Measurements from ENCODE around the gene TMEM156.

Gene TMEM156, protein sequence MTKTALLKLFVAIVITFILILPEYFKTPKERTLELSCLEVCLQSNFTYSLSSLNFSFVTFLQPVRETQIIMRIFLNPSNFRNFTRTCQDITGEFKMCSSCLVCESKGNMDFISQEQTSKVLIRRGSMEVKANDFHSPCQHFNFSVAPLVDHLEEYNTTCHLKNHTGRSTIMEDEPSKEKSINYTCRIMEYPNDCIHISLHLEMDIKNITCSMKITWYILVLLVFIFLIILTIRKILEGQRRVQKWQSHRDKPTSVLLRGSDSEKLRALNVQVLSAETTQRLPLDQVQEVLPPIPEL

GRCh38 chr4:39032218-39033085 lies at the start of gene TMEM156:
TMEM156 (minus strand) TSS chr4:39032409; CDS start chr4:39032313, 96 bp downstream.
- no peaks in the 10 kb centered on the region for H3K4me1 ChIP-seq (ENCODE audit: control insufficient read depth in 2 of 2, insufficient read depth in 2 of 2, low read length in 2 of 2)
- no peaks in the 10 kb centered on the region for H3K9me3 ChIP-seq (ENCODE audit: control insufficient read depth in 2 of 2, low read length in 2 of 2)
- H3K27me3 ChIP-seq (ENCODE audit: control insufficient read depth in 2 of 2, insufficient read depth in 2 of 2, low read length in 2 of 2), result no peaks in the 10 kb centered on the region
- no peaks in the 10 kb centered on the region for H3K36me3 ChIP-seq (ENCODE audit: control insufficient read depth in 2 of 2, insufficient read depth in 2 of 2, low read length in 2 of 2)
- peak within 1 kb of the TSS; percentile 1 to 64 for H3K4me3 ChIP-seq (ENCODE audit: low read length in 2 of 2)
- peak within 1 kb of the TSS in 1 of 2 donors; percentile 56 for H3K9ac ChIP-seq (ENCODE audit: low read depth in 1 of 2, low read length in 2 of 2)
- H3K27ac ChIP-seq (ENCODE audit: low read depth in 2 of 2, low read length in 2 of 2), result peak within 1 kb of the TSS; percentile 37 to 43

- Histone ChIP-seq H3K27me3 (ENCODE audit: control insufficient read depth in 2 of 2, insufficient read depth in 2 of 2, low read length in 2 of 2) (no peaks in the 10 kb centered on the region), H3K4me3 (ENCODE audit: low read length in 2 of 2) (no peak overlapping the region), H3K27ac (ENCODE audit: low read depth in 2 of 2, low read length in 2 of 2) (no peak overlapping the region), H3K36me3 (ENCODE audit: control insufficient read depth in 2 of 2, insufficient read depth in 2 of 2, low read length in 2 of 2) (no peaks in the 10 kb centered on the region), H3K9ac (ENCODE audit: low read depth in 1 of 2, low read length in 2 of 2) (no peak overlapping the region), H3K4me1 (ENCODE audit: control insufficient read depth in 2 of 2, insufficient read depth in 2 of 2, low read length in 2 of 2) (no peaks in the 10 kb centered on the region), H3K9me3 (ENCODE audit: control insufficient read depth in 2 of 2, low read length in 2 of 2) (no peaks in the 10 kb centered on the region)
Measured at GRCh38 chr4:39078829-39079228, 46.6 kb upstream of the TMEM156 start.

GRCh38 chr4:39068907-39069306 lies 36.7 kb upstream of the TMEM156 start:
- no peaks in the 10 kb centered on the region for H3K36me3 ChIP-seq (ENCODE audit: control insufficient read depth in 2 of 2, insufficient read depth in 2 of 2, low read length in 2 of 2)
- no peak overlapping the region for H3K9ac ChIP-seq (ENCODE audit: low read depth in 1 of 2, low read length in 2 of 2)
- no peaks in the 10 kb centered on the region for H3K4me1 ChIP-seq (ENCODE audit: control insufficient read depth in 2 of 2, insufficient read depth in 2 of 2, low read length in 2 of 2)
- H3K4me3 ChIP-seq (ENCODE audit: low read length in 2 of 2), result no peak overlapping the region
- H3K9me3 ChIP-seq (ENCODE audit: control insufficient read depth in 2 of 2, low read length in 2 of 2), result no peaks in the 10 kb centered on the region
- no peaks in the 10 kb centered on the region for H3K27me3 ChIP-seq (ENCODE audit: control insufficient read depth in 2 of 2, insufficient read depth in 2 of 2, low read length in 2 of 2)
- no peak overlapping the region for H3K27ac ChIP-seq (ENCODE audit: low read depth in 2 of 2, low read length in 2 of 2)

DNA sequence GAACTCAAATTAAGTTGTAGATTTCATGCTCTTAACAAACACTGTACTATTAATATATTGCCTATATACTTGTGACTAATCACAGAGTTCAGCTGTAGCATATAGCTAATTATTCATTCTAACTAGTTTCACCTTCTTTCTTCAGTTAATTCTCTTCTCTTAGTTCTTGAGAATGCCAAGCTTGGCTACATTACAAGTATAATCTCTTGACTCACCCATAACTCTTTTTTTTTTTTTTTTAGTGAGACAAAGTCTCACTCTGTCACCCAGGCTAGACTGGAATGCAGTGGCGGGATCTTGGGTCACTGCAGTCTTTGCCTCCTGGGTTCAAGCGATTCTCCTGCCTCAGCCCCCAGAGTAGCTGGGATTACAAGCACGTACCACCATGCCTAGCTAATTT lies 35.2 kb upstream of the TMEM156 start:
- no peaks in the 10 kb centered on the region for H3K27me3 ChIP-seq (ENCODE audit: control insufficient read depth in 2 of 2, insufficient read depth in 2 of 2, low read length in 2 of 2)
- H3K4me3 ChIP-seq (ENCODE audit: low read length in 2 of 2), result no peak overlapping the region
- H3K9ac ChIP-seq (ENCODE audit: low read depth in 1 of 2, low read length in 2 of 2), result no peak overlapping the region
- H3K9me3 ChIP-seq (ENCODE audit: control insufficient read depth in 2 of 2, low read length in 2 of 2), result no peaks in the 10 kb centered on the region
- no peak overlapping the region for H3K27ac ChIP-seq (ENCODE audit: low read depth in 2 of 2, low read length in 2 of 2)
- H3K36me3 ChIP-seq (ENCODE audit: control insufficient read depth in 2 of 2, insufficient read depth in 2 of 2, low read length in 2 of 2), result no peaks in the 10 kb centered on the region
- no peaks in the 10 kb centered on the region for H3K4me1 ChIP-seq (ENCODE audit: control insufficient read depth in 2 of 2, insufficient read depth in 2 of 2, low read length in 2 of 2)

DNA sequence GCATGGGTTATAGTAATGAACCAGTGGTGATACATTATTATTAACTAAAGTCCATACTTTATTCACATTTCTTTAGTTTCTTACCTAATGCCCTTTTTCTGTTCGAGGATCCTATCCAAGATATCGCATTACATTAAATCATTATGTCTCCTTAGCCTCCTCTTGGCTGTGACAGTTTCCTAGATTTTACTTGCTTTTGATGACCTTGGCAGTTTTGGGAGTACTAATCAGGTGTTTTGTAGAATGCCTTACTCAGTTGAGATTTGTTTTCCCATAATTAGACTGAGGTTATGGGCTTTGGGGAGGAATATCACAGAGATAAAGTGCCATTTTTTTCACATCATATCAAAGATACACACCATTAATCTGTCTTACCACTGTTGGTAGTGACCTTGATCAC lies 34.8 kb upstream of the TMEM156 start:
- Histone ChIP-seq H3K36me3 (ENCODE audit: control insufficient read depth in 2 of 2, insufficient read depth in 2 of 2, low read length in 2 of 2) (no peaks in the 10 kb centered on the region), H3K9ac (ENCODE audit: low read depth in 1 of 2, low read length in 2 of 2) (no peak overlapping the region), H3K27ac (ENCODE audit: low read depth in 2 of 2, low read length in 2 of 2) (no peak overlapping the region), H3K4me3 (ENCODE audit: low read length in 2 of 2) (no peak overlapping the region), H3K27me3 (ENCODE audit: control insufficient read depth in 2 of 2, insufficient read depth in 2 of 2, low read length in 2 of 2) (no peaks in the 10 kb centered on the region), H3K4me1 (ENCODE audit: control insufficient read depth in 2 of 2, insufficient read depth in 2 of 2, low read length in 2 of 2) (no peaks in the 10 kb centered on the region), H3K9me3 (ENCODE audit: control insufficient read depth in 2 of 2, low read length in 2 of 2) (no peaks in the 10 kb centered on the region)

- Histone ChIP-seq H3K9me3 (ENCODE audit: control insufficient read depth in 2 of 2, low read length in 2 of 2) (no peaks in the 10 kb centered on the region), H3K9ac (ENCODE audit: low read depth in 1 of 2, low read length in 2 of 2) (no peak overlapping the region), H3K4me1 (ENCODE audit: control insufficient read depth in 2 of 2, insufficient read depth in 2 of 2, low read length in 2 of 2) (no peaks in the 10 kb centered on the region), H3K27me3 (ENCODE audit: control insufficient read depth in 2 of 2, insufficient read depth in 2 of 2, low read length in 2 of 2) (no peaks in the 10 kb centered on the region), H3K36me3 (ENCODE audit: control insufficient read depth in 2 of 2, insufficient read depth in 2 of 2, low read length in 2 of 2) (no peaks in the 10 kb centered on the region), H3K4me3 (ENCODE audit: low read length in 2 of 2) (no peak overlapping the region), H3K27ac (ENCODE audit: low read depth in 2 of 2, low read length in 2 of 2) (no peak overlapping the region)
Measured at GRCh38 chr4:39066371-39066770, 34.2 kb upstream of the TMEM156 start.

DNA sequence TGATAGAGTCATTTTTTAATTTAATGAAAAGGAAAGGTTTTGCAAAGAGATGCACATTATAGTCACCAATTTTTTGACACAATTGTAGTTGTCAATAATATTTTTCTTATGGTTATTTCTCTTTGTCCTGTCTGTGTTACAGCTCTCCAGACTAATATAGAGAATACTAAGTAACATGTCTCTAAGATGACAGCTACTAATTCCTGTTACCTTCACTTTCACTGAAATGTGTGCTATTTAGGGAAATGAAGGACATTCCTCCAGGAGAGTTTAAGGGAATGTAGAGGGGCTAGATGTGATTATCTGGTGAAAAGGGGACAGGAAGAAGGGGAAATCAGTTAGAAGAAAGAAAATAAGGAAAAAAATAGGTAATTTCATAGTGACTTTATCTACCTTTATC lies 31.2 kb upstream of the TMEM156 start:
- Histone ChIP-seq H3K9me3 (ENCODE audit: control insufficient read depth in 2 of 2, low read length in 2 of 2) (no peaks in the 10 kb centered on the region), H3K27ac (ENCODE audit: low read depth in 2 of 2, low read length in 2 of 2) (no peak overlapping the region), H3K36me3 (ENCODE audit: control insufficient read depth in 2 of 2, insufficient read depth in 2 of 2, low read length in 2 of 2) (no peaks in the 10 kb centered on the region), H3K4me3 (ENCODE audit: low read length in 2 of 2) (no peak overlapping the region), H3K4me1 (ENCODE audit: control insufficient read depth in 2 of 2, insufficient read depth in 2 of 2, low read length in 2 of 2) (no peaks in the 10 kb centered on the region), H3K9ac (ENCODE audit: low read depth in 1 of 2, low read length in 2 of 2) (no peak overlapping the region), H3K27me3 (ENCODE audit: control insufficient read depth in 2 of 2, insufficient read depth in 2 of 2, low read length in 2 of 2) (no peaks in the 10 kb centered on the region)

- H3K27me3 ChIP-seq (ENCODE audit: control insufficient read depth in 2 of 2, insufficient read depth in 2 of 2, low read length in 2 of 2), result no peaks in the 10 kb centered on the region
- H3K36me3 ChIP-seq (ENCODE audit: control insufficient read depth in 2 of 2, insufficient read depth in 2 of 2, low read length in 2 of 2), result no peaks in the 10 kb centered on the region
- no peaks in the 10 kb centered on the region for H3K9me3 ChIP-seq (ENCODE audit: control insufficient read depth in 2 of 2, low read length in 2 of 2)
- H3K9ac ChIP-seq (ENCODE audit: low read depth in 1 of 2, low read length in 2 of 2), result no peak overlapping the region
- no peaks in the 10 kb centered on the region for H3K4me1 ChIP-seq (ENCODE audit: control insufficient read depth in 2 of 2, insufficient read depth in 2 of 2, low read length in 2 of 2)
- no peak overlapping the region for H3K27ac ChIP-seq (ENCODE audit: low read depth in 2 of 2, low read length in 2 of 2)
- H3K4me3 ChIP-seq (ENCODE audit: low read length in 2 of 2), result no peak overlapping the region
Measured at GRCh38 chr4:39062770-39063097, 30.5 kb upstream of the TMEM156 start.

- no peak within 1 kb of the TSS for H3K27ac ChIP-seq (ENCODE audit: low read depth in 2 of 2, low read length in 2 of 2)
- no peaks in the 10 kb centered on the region for H3K4me1 ChIP-seq (ENCODE audit: control insufficient read depth in 2 of 2, insufficient read depth in 2 of 2, low read length in 2 of 2)
- no peaks in the 10 kb centered on the region for H3K36me3 ChIP-seq (ENCODE audit: control insufficient read depth in 2 of 2, insufficient read depth in 2 of 2, low read length in 2 of 2)
- no peak within 1 kb of the TSS for H3K9ac ChIP-seq (ENCODE audit: low read depth in 1 of 2, low read length in 2 of 2)
- H3K27me3 ChIP-seq (ENCODE audit: control insufficient read depth in 2 of 2, insufficient read depth in 2 of 2, low read length in 2 of 2), result no peaks in the 10 kb centered on the region
- no peaks in the 10 kb centered on the region for H3K9me3 ChIP-seq (ENCODE audit: control insufficient read depth in 2 of 2, low read length in 2 of 2)
- H3K4me3 ChIP-seq (ENCODE audit: low read length in 2 of 2), result no peak within 1 kb of the TSS
Measured at GRCh38 chr4:39062094-39062769, 30.0 kb upstream of the TMEM156 start, which contains the start of gene KLHL5. KLHL5 (plus strand) TSS chr4:39062232; CDS start chr4:39062653, 421 bp downstream.

DNA sequence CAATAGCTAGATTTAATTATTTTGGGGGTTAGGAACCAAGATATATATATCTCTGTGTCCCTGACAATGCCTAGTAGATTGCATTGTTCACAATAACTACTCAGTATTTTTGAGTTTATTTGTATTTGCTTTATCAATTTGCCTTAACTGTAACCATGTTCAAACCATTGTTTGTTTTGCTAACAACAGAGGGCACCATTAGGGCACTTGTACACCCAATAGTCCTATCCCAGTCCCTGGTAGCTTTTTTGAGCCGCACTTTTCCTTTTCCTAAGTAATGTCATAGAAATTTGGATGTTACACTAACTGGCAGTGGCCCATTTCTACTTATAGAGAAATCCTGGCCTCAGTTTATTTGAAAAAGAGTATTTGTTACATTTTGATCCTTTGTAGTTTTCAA lies 29.2 kb upstream of the TMEM156 start:
- Histone ChIP-seq H3K27me3 (ENCODE audit: control insufficient read depth in 2 of 2, insufficient read depth in 2 of 2, low read length in 2 of 2) (no peaks in the 10 kb centered on the region), H3K36me3 (ENCODE audit: control insufficient read depth in 2 of 2, insufficient read depth in 2 of 2, low read length in 2 of 2) (no peaks in the 10 kb centered on the region), H3K4me1 (ENCODE audit: control insufficient read depth in 2 of 2, insufficient read depth in 2 of 2, low read length in 2 of 2) (no peaks in the 10 kb centered on the region), H3K9ac (ENCODE audit: low read depth in 1 of 2, low read length in 2 of 2) (no peak overlapping the region), H3K27ac (ENCODE audit: low read depth in 2 of 2, low read length in 2 of 2) (no peak overlapping the region), H3K4me3 (ENCODE audit: low read length in 2 of 2) (no peak overlapping the region), H3K9me3 (ENCODE audit: control insufficient read depth in 2 of 2, low read length in 2 of 2) (no peaks in the 10 kb centered on the region)
